ENCODE measurements around the gene SMARCAD1. TPM values are rescaled to one million over a fixed set of nuclear protein-coding genes. Genes with fewer than 3 reads are reported as not detected.

Gene SMARCAD1, protein sequence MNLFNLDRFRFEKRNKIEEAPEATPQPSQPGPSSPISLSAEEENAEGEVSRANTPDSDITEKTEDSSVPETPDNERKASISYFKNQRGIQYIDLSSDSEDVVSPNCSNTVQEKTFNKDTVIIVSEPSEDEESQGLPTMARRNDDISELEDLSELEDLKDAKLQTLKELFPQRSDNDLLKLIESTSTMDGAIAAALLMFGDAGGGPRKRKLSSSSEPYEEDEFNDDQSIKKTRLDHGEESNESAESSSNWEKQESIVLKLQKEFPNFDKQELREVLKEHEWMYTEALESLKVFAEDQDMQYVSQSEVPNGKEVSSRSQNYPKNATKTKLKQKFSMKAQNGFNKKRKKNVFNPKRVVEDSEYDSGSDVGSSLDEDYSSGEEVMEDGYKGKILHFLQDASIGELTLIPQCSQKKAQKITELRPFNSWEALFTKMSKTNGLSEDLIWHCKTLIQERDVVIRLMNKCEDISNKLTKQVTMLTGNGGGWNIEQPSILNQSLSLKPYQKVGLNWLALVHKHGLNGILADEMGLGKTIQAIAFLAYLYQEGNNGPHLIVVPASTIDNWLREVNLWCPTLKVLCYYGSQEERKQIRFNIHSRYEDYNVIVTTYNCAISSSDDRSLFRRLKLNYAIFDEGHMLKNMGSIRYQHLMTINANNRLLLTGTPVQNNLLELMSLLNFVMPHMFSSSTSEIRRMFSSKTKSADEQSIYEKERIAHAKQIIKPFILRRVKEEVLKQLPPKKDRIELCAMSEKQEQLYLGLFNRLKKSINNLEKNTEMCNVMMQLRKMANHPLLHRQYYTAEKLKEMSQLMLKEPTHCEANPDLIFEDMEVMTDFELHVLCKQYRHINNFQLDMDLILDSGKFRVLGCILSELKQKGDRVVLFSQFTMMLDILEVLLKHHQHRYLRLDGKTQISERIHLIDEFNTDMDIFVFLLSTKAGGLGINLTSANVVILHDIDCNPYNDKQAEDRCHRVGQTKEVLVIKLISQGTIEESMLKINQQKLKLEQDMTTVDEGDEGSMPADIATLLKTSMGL
- total RNA-seq: 23.1 and 24.3 TPM in 2 replicates

DNA sequence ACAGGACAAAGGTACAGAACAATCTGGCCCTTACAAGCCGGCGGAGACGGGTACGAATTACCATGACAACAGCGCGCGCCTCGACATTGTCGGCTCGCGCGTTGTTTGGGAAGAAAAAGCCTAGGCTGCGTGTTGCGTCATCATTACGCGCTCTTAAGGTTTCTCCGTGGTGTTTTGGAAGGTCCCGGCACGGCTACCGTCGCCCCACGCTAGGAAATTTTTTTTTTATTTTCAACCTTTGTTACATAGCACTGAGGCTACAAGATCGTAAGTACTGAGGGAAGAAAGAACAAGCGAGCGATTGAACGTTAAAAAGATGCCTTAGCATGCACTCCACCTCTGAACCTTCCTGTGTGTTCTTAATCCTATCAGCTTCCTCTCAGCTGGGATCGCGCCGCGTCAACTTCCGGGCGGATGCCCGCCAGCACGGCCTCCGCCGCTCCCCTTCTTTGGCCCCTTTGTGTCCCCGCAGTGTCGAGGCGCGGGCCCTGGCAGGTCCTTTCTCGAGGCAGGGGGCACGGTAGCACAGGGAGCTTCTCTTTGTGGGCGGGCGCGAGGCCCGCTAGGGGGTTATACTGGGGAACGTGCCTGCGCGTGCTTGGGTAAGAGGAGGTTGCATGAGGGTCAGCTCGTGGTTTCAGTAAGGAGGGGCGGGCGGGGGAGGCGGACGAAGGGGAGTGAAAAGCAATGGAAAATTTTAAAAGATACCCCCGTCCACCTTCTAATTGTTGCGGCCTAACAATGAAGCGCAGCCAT is at the start of gene SMARCAD1:
SMARCAD1 (plus strand) TSS at position 397 of the 756 bp plus-strand sequence. CDS start 530 bp downstream, outside the sequence.

Other genes starting within 250 kb of the SMARCAD1 start
- gene HPGDS, start 135.0 kb downstream of the SMARCAD1 start, total RNA-seq: not detected in 2 replicates
- 97.8 and 133 TPM in 2 replicates for gene PDLIM5, start 244.1 kb downstream of the SMARCAD1 start, total RNA-seq

Measured in tracheal epithelial cell (primary cell).